ENCODE data around the gene ATF2.

ATF2 gene

GRCh38 chr2:175135862-175136261 is 32.1 kb downstream of the ATF2 start:
- Histone ChIP-seq H3K4me3 (IDR thresholded peaks at IDR 0.05; ENCODE audit: insufficient read depth, low read depth, low read length) (peak overlapping the region; percentile 68), H3K36me3 (ENCODE audit: insufficient read depth) (0 out of 2 replicates have a peak, but pooled peaks cover 4% of the 10 kb centered on the region), H2AFZ (ENCODE audit: low read depth) (no peak overlapping the region), H3K27ac (peak overlapping the region; percentile 78), H3K79me2 (ENCODE audit: insufficient read depth, low read depth) (peaks cover 81% of the 10 kb centered on the region), H3K4me1 (ENCODE audit: low read depth, poor library complexity, severe bottlenecking) (peaks cover 98% of the 10 kb centered on the region), H3K27me3 (ENCODE audit: insufficient read depth, low read depth) (no peaks in the 10 kb centered on the region), H4K20me1 (ENCODE audit: insufficient read depth) (no peaks in the 10 kb centered on the region), H3K4me2 (peak overlapping the region; percentile 69), H3K9ac (peak overlapping the region; percentile 27; the same call in 1 of the 2 replicates)
- TF ChIP-seq, protein P1, sequence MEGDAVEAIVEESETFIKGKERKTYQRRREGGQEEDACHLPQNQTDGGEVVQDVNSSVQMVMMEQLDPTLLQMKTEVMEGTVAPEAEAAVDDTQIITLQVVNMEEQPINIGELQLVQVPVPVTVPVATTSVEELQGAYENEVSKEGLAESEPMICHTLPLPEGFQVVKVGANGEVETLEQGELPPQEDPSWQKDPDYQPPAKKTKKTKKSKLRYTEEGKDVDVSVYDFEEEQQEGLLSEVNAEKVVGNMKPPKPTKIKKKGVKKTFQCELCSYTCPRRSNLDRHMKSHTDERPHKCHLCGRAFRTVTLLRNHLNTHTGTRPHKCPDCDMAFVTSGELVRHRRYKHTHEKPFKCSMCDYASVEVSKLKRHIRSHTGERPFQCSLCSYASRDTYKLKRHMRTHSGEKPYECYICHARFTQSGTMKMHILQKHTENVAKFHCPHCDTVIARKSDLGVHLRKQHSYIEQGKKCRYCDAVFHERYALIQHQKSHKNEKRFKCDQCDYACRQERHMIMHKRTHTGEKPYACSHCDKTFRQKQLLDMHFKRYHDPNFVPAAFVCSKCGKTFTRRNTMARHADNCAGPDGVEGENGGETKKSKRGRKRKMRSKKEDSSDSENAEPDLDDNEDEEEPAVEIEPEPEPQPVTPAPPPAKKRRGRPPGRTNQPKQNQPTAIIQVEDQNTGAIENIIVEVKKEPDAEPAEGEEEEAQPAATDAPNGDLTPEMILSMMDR (conservative IDR thresholded peaks at IDR 0.05; ENCODE audit: low read depth, low read length), result no peak

GRCh38 chr2:175135177-175135576 is 32.8 kb downstream of the ATF2 start:
- Histone ChIP-seq H4K20me1 (ENCODE audit: insufficient read depth) (no peaks in the 10 kb centered on the region), H3K27me3 (ENCODE audit: insufficient read depth, low read depth) (no peaks in the 10 kb centered on the region), H3K27ac (peak overlapping the region; percentile 78), H3K4me2 (peak overlapping the region; percentile 69), H3K9ac (no peak overlapping the region), H3K79me2 (ENCODE audit: insufficient read depth, low read depth) (peaks cover 79% of the 10 kb centered on the region), H3K4me3 (IDR thresholded peaks at IDR 0.05; ENCODE audit: insufficient read depth, low read depth, low read length) (no peak overlapping the region), H2AFZ (ENCODE audit: low read depth) (no peak overlapping the region), H3K4me1 (ENCODE audit: low read depth, poor library complexity, severe bottlenecking) (peaks cover 99% of the 10 kb centered on the region), H3K36me3 (ENCODE audit: insufficient read depth) (0 out of 2 replicates have a peak, but pooled peaks cover 4% of the 10 kb centered on the region)
- TF ChIP-seq, protein P1 (conservative IDR thresholded peaks at IDR 0.05; ENCODE audit: low read depth, low read length), result no peak

GRCh38 chr2:175131252-175131651 is 36.8 kb downstream of the ATF2 start:
- H3K27me3 ChIP-seq (ENCODE audit: insufficient read depth, low read depth), result no peaks in the 10 kb centered on the region
- no peak overlapping the region for H2AFZ ChIP-seq (ENCODE audit: low read depth)
- no peak overlapping the region; the same call in 1 of the 2 replicates for H3K9ac ChIP-seq
- peak overlapping the region; percentile 49 for H3K27ac ChIP-seq
- no peaks in the 10 kb centered on the region for H4K20me1 ChIP-seq (ENCODE audit: insufficient read depth)
- H3K79me2 ChIP-seq (ENCODE audit: insufficient read depth, low read depth), result peaks cover 49% of the 10 kb centered on the region
- H3K4me3 ChIP-seq (IDR thresholded peaks at IDR 0.05; ENCODE audit: insufficient read depth, low read depth, low read length), result no peak overlapping the region
- H3K36me3 ChIP-seq (ENCODE audit: insufficient read depth), result 0 out of 2 replicates have a peak, but pooled peaks cover 4% of the 10 kb centered on the region
- peak overlapping the region; percentile 98 for H3K4me2 ChIP-seq
- TF ChIP-seq, protein P1 (conservative IDR thresholded peaks at IDR 0.05; ENCODE audit: low read depth, low read length), result no peak
- peaks cover 65% of the 10 kb centered on the region for H3K4me1 ChIP-seq (ENCODE audit: low read depth, poor library complexity, severe bottlenecking)

GRCh38 chr2:175126661-175127060 is 41.3 kb downstream of the ATF2 start:
- H3K27me3 ChIP-seq (ENCODE audit: insufficient read depth, low read depth), result no peaks in the 10 kb centered on the region
- peaks cover 19% of the 10 kb centered on the region for H3K4me1 ChIP-seq (ENCODE audit: low read depth, poor library complexity, severe bottlenecking)
- H3K36me3 ChIP-seq (ENCODE audit: insufficient read depth), result no peaks in the 10 kb centered on the region
- H3K27ac ChIP-seq, result no peak overlapping the region
- no peak overlapping the region for H3K4me2 ChIP-seq
- H3K4me3 ChIP-seq (IDR thresholded peaks at IDR 0.05; ENCODE audit: insufficient read depth, low read depth, low read length), result no peak overlapping the region
- H4K20me1 ChIP-seq (ENCODE audit: insufficient read depth), result no peaks in the 10 kb centered on the region
- peaks cover 12% of the 10 kb centered on the region; the same call in 1 of the 2 replicates for H3K79me2 ChIP-seq (ENCODE audit: insufficient read depth, low read depth)
- no peak overlapping the region for H2AFZ ChIP-seq (ENCODE audit: low read depth)
- TF ChIP-seq, protein P1 (conservative IDR thresholded peaks at IDR 0.05; ENCODE audit: low read depth, low read length), result no peak
- no peak overlapping the region for H3K9ac ChIP-seq

Measured in KMS-11 (cell line).